Measurements from ENCODE around the gene E2F3. TPM values are rescaled to one million over a fixed set of nuclear protein-coding genes. Genes with fewer than 3 reads are reported as not detected.

E2F3 gene
- total RNA-seq, 1 donor from 2014 or later, result 27.4 TPM

GRCh38 chr6:20473518-20473917 lies 71.8 kb downstream of the E2F3 start:
- Mint-ChIP-seq H3K27me3 (ENCODE audit: low read depth, unreplicated experiment) (no peaks in the 10 kb centered on the region), H3K9me3 (ENCODE audit: unreplicated experiment) (peaks cover 1% of the 10 kb centered on the region), H3K36me3 (ENCODE audit: low read depth, unreplicated experiment) (peaks cover 6% of the 10 kb centered on the region), H3K27ac (ENCODE audit: unreplicated experiment) (no peak overlapping the region), H3K4me1 (ENCODE audit: low read depth, unreplicated experiment) (no peaks in the 10 kb centered on the region), H3K4me3 (ENCODE audit: unreplicated experiment) (no peak overlapping the region)
- Histone ChIP-seq H4K20me1 (ENCODE audit: insufficient read depth, low read length) (peaks cover 73% of the 10 kb centered on the region), H2AFZ (ENCODE audit: low read depth, low read length) (no peak overlapping the region), H3K4me1 (ENCODE audit: insufficient read depth, low read length) (no peaks in the 10 kb centered on the region), H3K79me2 (ENCODE audit: insufficient read depth, low read length) (peaks cover 88% of the 10 kb centered on the region), H3K9me3 (ENCODE audit: insufficient read depth, low read depth, low read length) (no peaks in the 10 kb centered on the region), H3K27me3 (ENCODE audit: insufficient read depth, low read length) (no peaks in the 10 kb centered on the region), H3K4me3 (ENCODE audit: insufficient read depth, low read depth, low read length) (no peak overlapping the region), H3K36me3 (ENCODE audit: insufficient read depth, low read length) (no peaks in the 10 kb centered on the region), H3K4me2 (ENCODE audit: low read length) (no peak overlapping the region), H3K9ac (ENCODE audit: low read length) (no peak overlapping the region), H3K27ac (ENCODE audit: low read depth, low read length) (no peak overlapping the region)
- FAIRE-seq (no peak), DNase-seq (ENCODE audit: low read depth) (no peak)
- TF ChIP-seq EZH2 (IDR thresholded peaks at IDR 0.05; ENCODE audit: insufficient read depth, low read length) (no peak), CTCF (IDR thresholded peaks at IDR 0.05; ENCODE audit: insufficient read depth, low read depth, low read length) (no peak)

GRCh38 chr6:20474874-20475542 lies 73.3 kb downstream of the E2F3 start:
- Mint-ChIP-seq H3K4me1 (ENCODE audit: low read depth, unreplicated experiment) (no peaks in the 10 kb centered on the region), H3K27ac (ENCODE audit: unreplicated experiment) (no peak overlapping the region), H3K4me3 (ENCODE audit: unreplicated experiment) (no peak overlapping the region), H3K36me3 (ENCODE audit: low read depth, unreplicated experiment) (peaks cover 4% of the 10 kb centered on the region), H3K27me3 (ENCODE audit: low read depth, unreplicated experiment) (no peaks in the 10 kb centered on the region), H3K9me3 (ENCODE audit: unreplicated experiment) (peaks cover 1% of the 10 kb centered on the region)
- Histone ChIP-seq H3K9ac (ENCODE audit: low read length) (no peak overlapping the region), H3K27me3 (ENCODE audit: insufficient read depth, low read length) (no peaks in the 10 kb centered on the region), H3K79me2 (ENCODE audit: insufficient read depth, low read length) (peaks cover 83% of the 10 kb centered on the region), H3K36me3 (ENCODE audit: insufficient read depth, low read length) (peaks cover 4% of the 10 kb centered on the region), H4K20me1 (ENCODE audit: insufficient read depth, low read length) (peaks cover 69% of the 10 kb centered on the region), H3K27ac (ENCODE audit: low read depth, low read length) (no peak overlapping the region), H3K4me1 (ENCODE audit: insufficient read depth, low read length) (no peaks in the 10 kb centered on the region), H3K4me2 (ENCODE audit: low read length) (no peak overlapping the region), H2AFZ (ENCODE audit: low read depth, low read length) (no peak overlapping the region), H3K9me3 (ENCODE audit: insufficient read depth, low read depth, low read length) (no peaks in the 10 kb centered on the region), H3K4me3 (ENCODE audit: insufficient read depth, low read depth, low read length) (no peak overlapping the region)
- FAIRE-seq (no peak), DNase-seq (ENCODE audit: low read depth) (no peak)
- no peak for TF ChIP-seq EZH2 (IDR thresholded peaks at IDR 0.05; ENCODE audit: insufficient read depth, low read length)
- TF ChIP-seq CTCF (IDR thresholded peaks at IDR 0.05; ENCODE audit: insufficient read depth, low read depth, low read length), result no peak

DNA sequence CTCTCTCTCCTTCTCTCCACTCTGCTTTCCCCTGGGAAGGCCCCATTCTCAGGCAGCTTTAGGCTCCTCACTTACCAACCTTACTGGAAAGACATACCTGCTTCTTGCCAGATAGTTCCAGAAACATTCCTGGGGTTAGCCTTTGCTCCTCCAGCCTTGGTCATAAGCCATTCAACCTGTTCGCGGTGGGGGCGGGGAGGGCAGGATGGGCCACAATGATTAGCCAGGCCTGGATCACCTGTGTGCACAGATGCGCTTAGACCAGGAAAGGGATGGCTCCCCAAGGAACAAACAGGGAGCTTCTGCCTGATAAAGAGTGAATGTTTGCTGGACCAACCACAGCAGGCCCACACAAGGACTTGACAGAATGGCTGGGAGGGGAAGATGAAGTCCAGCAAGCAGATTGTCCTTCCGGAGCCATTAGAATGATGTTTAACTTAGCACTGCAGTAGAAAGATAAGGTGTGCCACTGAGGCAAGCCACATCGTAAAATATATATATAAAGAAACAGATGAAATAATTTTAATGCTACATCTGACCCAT lies 74.9 kb downstream of the E2F3 start:
- FAIRE-seq (no peak), DNase-seq (ENCODE audit: low read depth) (no peak)
- Histone ChIP-seq H3K27me3 (ENCODE audit: insufficient read depth, low read length) (no peaks in the 10 kb centered on the region), H3K4me3 (ENCODE audit: insufficient read depth, low read depth, low read length) (no peak overlapping the region), H3K4me1 (ENCODE audit: insufficient read depth, low read length) (no peaks in the 10 kb centered on the region), H3K9ac (ENCODE audit: low read length) (no peak overlapping the region), H3K27ac (ENCODE audit: low read depth, low read length) (no peak overlapping the region), H3K4me2 (ENCODE audit: low read length) (no peak overlapping the region), H2AFZ (ENCODE audit: low read depth, low read length) (no peak overlapping the region), H3K79me2 (ENCODE audit: insufficient read depth, low read length) (peaks cover 76% of the 10 kb centered on the region), H3K9me3 (ENCODE audit: insufficient read depth, low read depth, low read length) (no peaks in the 10 kb centered on the region), H3K36me3 (ENCODE audit: insufficient read depth, low read length) (peaks cover 18% of the 10 kb centered on the region), H4K20me1 (ENCODE audit: insufficient read depth, low read length) (peaks cover 71% of the 10 kb centered on the region)
- Mint-ChIP-seq H3K27ac (ENCODE audit: unreplicated experiment) (no peak overlapping the region), H3K36me3 (ENCODE audit: low read depth, unreplicated experiment) (peaks cover 5% of the 10 kb centered on the region), H3K9me3 (ENCODE audit: unreplicated experiment) (peaks cover 1% of the 10 kb centered on the region), H3K4me3 (ENCODE audit: unreplicated experiment) (no peak overlapping the region), H3K4me1 (ENCODE audit: low read depth, unreplicated experiment) (no peaks in the 10 kb centered on the region), H3K27me3 (ENCODE audit: low read depth, unreplicated experiment) (no peaks in the 10 kb centered on the region)
- no peak for TF ChIP-seq EZH2 (IDR thresholded peaks at IDR 0.05; ENCODE audit: insufficient read depth, low read length)
- no peak for TF ChIP-seq CTCF (IDR thresholded peaks at IDR 0.05; ENCODE audit: insufficient read depth, low read depth, low read length)

All from astrocyte (in vitro differentiated cells and primary cell).